Panc1 (cell line): ENCODE data around the gene MYO5B. TPM values are rescaled to one million over a fixed set of nuclear protein-coding genes. Genes with fewer than 3 reads are reported as not detected.

Experiments
- ATAC-seq: fragments of 200-7000 bp; cut with Tn5 transposase; 2 replicates; pipeline ENCODE4 v1.9.1; 2020; ENCODE audit warnings: mild to moderate bottlenecking, moderate library complexity
- BruUV-seq: library from RNA; stranded (reverse); fragments of 400-500 nt; replicated peaks from 2 replicates; lab custom pipeline; 2021; lab: Mats Ljungman, UMichigan
- CTCF ChIA-PET: fragments of 300-600 bp; sonication (Branson Sonifier 250); formaldehyde crosslinking; loops from one replicate; lab custom pipeline; 2022; ENCODE audit warnings: antibody characterized with exemption; lab: Charles Lee
- POLR2A ChIA-PET: fragments of 300-600 bp; sonication (Branson Sonifier 250); formaldehyde crosslinking; loops from one replicate; lab custom pipeline; 2022; ENCODE audit warnings: antibody characterized with exemption; lab: Charles Lee
- DNase-seq: peaks from one replicate; pipeline ENCODE4 v3.0.0-alpha.2; 2010; ENCODE audit warnings: low read depth, low spot score
- H3K27ac ChIP-seq: 2 replicates; pipeline ENCODE4 v1.5.1; 2011; ENCODE audit warnings: mild to moderate bottlenecking, low read length, inconsistent platforms
- H3K27me3 ChIP-seq: fragments of 200-500 bp; sonication (Bioruptor generic); 2 replicates; pipeline ENCODE4 v1.6.0; 2014; ENCODE audit warnings: low read length, inconsistent platforms; ENCODE audit not compliant: control insufficient read depth, insufficient read depth
- H3K36me3 ChIP-seq: fragments of 200-500 bp; sonication (Bioruptor generic); 2 replicates; pipeline ENCODE4 v1.5.1; 2014; ENCODE audit warnings: inconsistent platforms, mild to moderate bottlenecking, low read length, moderate library complexity; ENCODE audit not compliant: control insufficient read depth, insufficient read depth
- H3K4me1 ChIP-seq: 2 replicates; pipeline ENCODE4 v1.5.1; 2011; ENCODE audit warnings: inconsistent platforms, mild to moderate bottlenecking, low read length, moderate library complexity; ENCODE audit not compliant: control insufficient read depth, insufficient read depth
- H3K4me3 ChIP-seq, 2 experiments: 2 replicates each; pipeline ENCODE4 v1.5.1; 2011 to 2012; ENCODE audit warnings: low read depth in 2 of 2, low read length in 2 of 2, mild to moderate bottlenecking in 2 of 2, inconsistent platforms in 1 of 2, moderate library complexity in 1 of 2
- H3K9me3 ChIP-seq: fragments of 200-500 bp; sonication (Bioruptor generic); 2 replicates; pipeline ENCODE4 v1.5.1; 2014; ENCODE audit warnings: low read depth, mild to moderate bottlenecking, inconsistent platforms, low read length, moderate library complexity; ENCODE audit not compliant: control insufficient read depth, insufficient read depth
- POLR2AphosphoS5 ChIP-seq: IDR thresholded peaks from 2 replicates; pipeline ENCODE4 v1.6.1; 2012; ENCODE audit warnings: mild to moderate bottlenecking, low read depth, low read length, moderate library complexity
- SIN3A ChIP-seq: IDR thresholded peaks from 2 replicates; pipeline ENCODE4 v1.6.1; 2012; ENCODE audit warnings: low read depth, mild to moderate bottlenecking, low read length, moderate library complexity, borderline replicate concordance; ENCODE audit not compliant: insufficient read depth
- TCF7L2 ChIP-seq: IDR thresholded peaks from 2 replicates; pipeline ENCODE4 v1.6.1; 2011; ENCODE audit warnings: mild to moderate bottlenecking, low read depth, low read length, inconsistent platforms
- in situ Hi-C: cut with HindIII; loops from 2 replicates; pipeline ENCODE4 v1.10.0; 2016; ENCODE audit warnings: low sequenced_read_pairs, low pct_unique_long_range_greater_than_20kb
- intact Hi-C: fragments of 100-400 bp; cut with micrococcal nuclease; formaldehyde crosslinking; loops from one replicate; pipeline ENCODE4 v1.10.0; 2022; ENCODE audit not compliant: unreplicated experiment
- total RNA-seq: library from RNA; stranded (reverse); gene quantifications from one replicate; pipeline ENCODE4 v1.2.1, GENCODE V29; 2021; ENCODE audit not compliant: unreplicated experiment
- TF ChIP-seq, protein P1 (sequence below), 2 experiments: IDR thresholded peaks; 2 replicates each; pipeline ENCODE4 v1.6.1; 2011 to 2012; ENCODE audit warnings: low read depth in 2 of 2, control low read depth in 1 of 2, low read length in 1 of 2, mild to moderate bottlenecking in 1 of 2, moderate library complexity in 1 of 2; ENCODE audit not compliant: insufficient read depth in 1 of 2
- TF ChIP-seq, protein P2 (sequence below): fragments of 450-650 bp; IDR thresholded peaks from 2 replicates; pipeline ENCODE4 v1.5.1; 2017; ENCODE audit warnings: mild to moderate bottlenecking

Gene MYO5B
- total RNA-seq, 1 experiment from 2014 or later: 0.31 TPM

DNA sequence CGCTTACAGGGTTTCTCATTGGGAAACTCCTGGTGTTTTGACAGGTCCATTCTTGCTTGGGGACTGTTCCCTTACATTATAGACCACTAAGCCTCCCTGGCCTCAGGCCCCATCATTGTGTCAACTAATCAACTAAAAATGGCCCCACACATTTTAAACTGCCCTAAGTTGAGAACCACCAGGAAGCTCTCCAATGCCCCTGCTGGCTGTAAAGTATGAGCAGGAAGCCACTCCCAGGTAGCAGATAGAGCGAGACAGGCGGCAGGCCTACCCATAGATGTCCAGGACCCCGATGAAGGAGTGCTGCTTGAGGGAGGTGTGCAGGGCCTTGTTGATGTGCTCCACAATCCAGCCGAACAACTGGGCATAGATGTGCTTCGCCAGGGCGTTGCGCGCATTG, 220.9 kb downstream of the MYO5B start:
- intact Hi-C loops: no loop called here
- no TSS peak for BruUV-seq
- in situ Hi-C loops: no loop called here
- no peaks in the 10 kb centered on the region for H3K27me3 ChIP-seq
- no peaks in the 10 kb centered on the region for H3K4me1 ChIP-seq
- TF ChIP-seq, protein P1, sequence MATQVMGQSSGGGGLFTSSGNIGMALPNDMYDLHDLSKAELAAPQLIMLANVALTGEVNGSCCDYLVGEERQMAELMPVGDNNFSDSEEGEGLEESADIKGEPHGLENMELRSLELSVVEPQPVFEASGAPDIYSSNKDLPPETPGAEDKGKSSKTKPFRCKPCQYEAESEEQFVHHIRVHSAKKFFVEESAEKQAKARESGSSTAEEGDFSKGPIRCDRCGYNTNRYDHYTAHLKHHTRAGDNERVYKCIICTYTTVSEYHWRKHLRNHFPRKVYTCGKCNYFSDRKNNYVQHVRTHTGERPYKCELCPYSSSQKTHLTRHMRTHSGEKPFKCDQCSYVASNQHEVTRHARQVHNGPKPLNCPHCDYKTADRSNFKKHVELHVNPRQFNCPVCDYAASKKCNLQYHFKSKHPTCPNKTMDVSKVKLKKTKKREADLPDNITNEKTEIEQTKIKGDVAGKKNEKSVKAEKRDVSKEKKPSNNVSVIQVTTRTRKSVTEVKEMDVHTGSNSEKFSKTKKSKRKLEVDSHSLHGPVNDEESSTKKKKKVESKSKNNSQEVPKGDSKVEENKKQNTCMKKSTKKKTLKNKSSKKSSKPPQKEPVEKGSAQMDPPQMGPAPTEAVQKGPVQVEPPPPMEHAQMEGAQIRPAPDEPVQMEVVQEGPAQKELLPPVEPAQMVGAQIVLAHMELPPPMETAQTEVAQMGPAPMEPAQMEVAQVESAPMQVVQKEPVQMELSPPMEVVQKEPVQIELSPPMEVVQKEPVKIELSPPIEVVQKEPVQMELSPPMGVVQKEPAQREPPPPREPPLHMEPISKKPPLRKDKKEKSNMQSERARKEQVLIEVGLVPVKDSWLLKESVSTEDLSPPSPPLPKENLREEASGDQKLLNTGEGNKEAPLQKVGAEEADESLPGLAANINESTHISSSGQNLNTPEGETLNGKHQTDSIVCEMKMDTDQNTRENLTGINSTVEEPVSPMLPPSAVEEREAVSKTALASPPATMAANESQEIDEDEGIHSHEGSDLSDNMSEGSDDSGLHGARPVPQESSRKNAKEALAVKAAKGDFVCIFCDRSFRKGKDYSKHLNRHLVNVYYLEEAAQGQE (IDR thresholded peaks at IDR 0.05; ENCODE audit: insufficient read depth in 1 of 2, low read depth in 2 of 2, low read length in 1 of 2): no peak
- TF ChIP-seq POLR2AphosphoS5: no peak
- no peak for TF ChIP-seq SIN3A
- TF ChIP-seq, protein P2, sequence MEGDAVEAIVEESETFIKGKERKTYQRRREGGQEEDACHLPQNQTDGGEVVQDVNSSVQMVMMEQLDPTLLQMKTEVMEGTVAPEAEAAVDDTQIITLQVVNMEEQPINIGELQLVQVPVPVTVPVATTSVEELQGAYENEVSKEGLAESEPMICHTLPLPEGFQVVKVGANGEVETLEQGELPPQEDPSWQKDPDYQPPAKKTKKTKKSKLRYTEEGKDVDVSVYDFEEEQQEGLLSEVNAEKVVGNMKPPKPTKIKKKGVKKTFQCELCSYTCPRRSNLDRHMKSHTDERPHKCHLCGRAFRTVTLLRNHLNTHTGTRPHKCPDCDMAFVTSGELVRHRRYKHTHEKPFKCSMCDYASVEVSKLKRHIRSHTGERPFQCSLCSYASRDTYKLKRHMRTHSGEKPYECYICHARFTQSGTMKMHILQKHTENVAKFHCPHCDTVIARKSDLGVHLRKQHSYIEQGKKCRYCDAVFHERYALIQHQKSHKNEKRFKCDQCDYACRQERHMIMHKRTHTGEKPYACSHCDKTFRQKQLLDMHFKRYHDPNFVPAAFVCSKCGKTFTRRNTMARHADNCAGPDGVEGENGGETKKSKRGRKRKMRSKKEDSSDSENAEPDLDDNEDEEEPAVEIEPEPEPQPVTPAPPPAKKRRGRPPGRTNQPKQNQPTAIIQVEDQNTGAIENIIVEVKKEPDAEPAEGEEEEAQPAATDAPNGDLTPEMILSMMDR: no peak
- TF ChIP-seq TCF7L2: no peak
- no peaks in the 10 kb centered on the region for H3K9me3 ChIP-seq
- no peak overlapping the region for H3K27ac ChIP-seq
- no peaks in the 10 kb centered on the region for H3K36me3 ChIP-seq
- DNase-seq (no peak), ATAC-seq (no peak)
- no peak overlapping the region for H3K4me3 ChIP-seq
- CTCF ChIA-PET: interaction anchor here (0.6 kb wide), 1 partner anchor 414 kb away, joined by 3 read pairs; no protein-coding TSS in a partner anchor
- POLR2A ChIA-PET: no interaction called here

DNA sequence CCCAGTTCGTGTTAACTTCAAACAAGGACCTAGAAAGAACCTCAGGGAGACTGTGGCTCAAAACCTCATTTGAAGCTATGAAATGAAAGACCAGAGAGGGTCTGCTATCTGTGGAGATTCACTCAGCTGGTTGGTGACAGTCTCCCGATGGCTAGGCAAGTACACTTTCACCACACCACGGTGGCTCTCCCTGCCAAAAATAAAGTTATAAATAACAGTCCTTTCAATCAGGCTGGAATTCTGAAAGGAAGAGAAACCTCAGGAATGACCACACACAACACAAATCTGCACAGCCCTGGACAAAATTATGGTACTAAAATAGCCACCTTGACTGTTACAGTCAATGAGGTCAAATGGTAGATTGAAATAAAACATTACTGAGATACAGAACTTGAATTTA, 221.4 kb downstream of the MYO5B start:
- BruUV-seq: no TSS peak
- ATAC-seq (no peak), DNase-seq (no peak)
- intact Hi-C loops (no loop called here), in situ Hi-C loops (no loop called here)
- ChIA-PET POLR2A (no interaction called here), CTCF (interaction anchor here (0.6 kb wide), 1 partner anchor 414 kb away, joined by 3 read pairs; no protein-coding TSS in a partner anchor)
- Histone ChIP-seq H3K27me3 (no peaks in the 10 kb centered on the region), H3K9me3 (no peaks in the 10 kb centered on the region), H3K4me3 (no peak overlapping the region), H3K27ac (no peak overlapping the region), H3K36me3 (no peaks in the 10 kb centered on the region), H3K4me1 (no peaks in the 10 kb centered on the region)
- TF ChIP-seq, protein P1 (IDR thresholded peaks at IDR 0.05; ENCODE audit: insufficient read depth in 1 of 2, low read depth in 2 of 2, low read length in 1 of 2): no peak
- TF ChIP-seq, protein P2: no peak
- TF ChIP-seq TCF7L2: no peak
- TF ChIP-seq POLR2AphosphoS5: no peak
- no peak for TF ChIP-seq SIN3A
